GM23338 (cell line): ENCODE measurements around the gene FRMD4A. TPM values are rescaled to one million over a fixed set of nuclear protein-coding genes. Genes with fewer than 3 reads are reported as not detected.

Source experiments
- ATAC-seq: fragments of 200-7000 bp; cut with Tn5 transposase; 3 replicates; pipeline ENCODE4 v1.9.1; 2020
- DNase-seq: peaks from one replicate; pipeline ENCODE4 v3.0.0-alpha.2; 2015; ENCODE audit warnings: low spot score
- H2AFZ ChIP-seq: fragments of 200-600 bp; sonication (generic); 2 replicates; pipeline ENCODE4 v1.8.0; 2016; ENCODE audit warnings: antibody characterized with exemption, mild to moderate bottlenecking, moderate library complexity
- H3F3A ChIP-seq: fragments of 200-600 bp; sonication (generic); replicated peaks from 2 replicates; pipeline ENCODE4 v1.8.0; 2017; ENCODE audit warnings: antibody characterized with exemption, mixed run types, low read depth
- H3K27ac ChIP-seq: fragments of 200-600 bp; sonication (generic); 2 replicates; pipeline ENCODE4 v1.6.1; 2016; ENCODE audit warnings: low read depth
- H3K27me3 ChIP-seq: fragments of 200-600 bp; sonication (generic); 2 replicates; pipeline ENCODE4 v1.8.0; 2016; ENCODE audit warnings: mild to moderate bottlenecking, mixed run types, moderate library complexity; ENCODE audit not compliant: insufficient read depth
- H3K36me3 ChIP-seq: fragments of 200-600 bp; sonication (generic); 2 replicates; pipeline ENCODE4 v1.8.0; 2016; ENCODE audit warnings: mild to moderate bottlenecking; ENCODE audit not compliant: insufficient read depth
- H3K4me1 ChIP-seq: fragments of 200-600 bp; sonication (generic); 2 replicates; pipeline ENCODE4 v1.8.0; 2016; ENCODE audit warnings: mild to moderate bottlenecking, moderate library complexity; ENCODE audit not compliant: insufficient read depth
- H3K4me2 ChIP-seq: fragments of 200-600 bp; sonication (generic); 2 replicates; pipeline ENCODE4 v1.7.1; 2017; ENCODE audit warnings: mixed run types
- H3K4me3 ChIP-seq: fragments of 200-600 bp; sonication (generic); 2 replicates; pipeline ENCODE4 v1.6.1; 2016; ENCODE audit warnings: mixed run types
- H3K79me2 ChIP-seq: fragments of 200-600 bp; sonication (generic); replicated peaks from 2 replicates; pipeline ENCODE4 v1.8.0; 2017; ENCODE audit warnings: mild to moderate bottlenecking; ENCODE audit not compliant: insufficient read depth
- H3K9me2 ChIP-seq: fragments of 200-600 bp; sonication (generic); 2 replicates; pipeline ENCODE4 v1.8.0; 2017; ENCODE audit not compliant: insufficient read depth
- H4K20me1 ChIP-seq: fragments of 200-600 bp; sonication (generic); replicated peaks from 2 replicates; pipeline ENCODE4 v1.8.0; 2017; ENCODE audit warnings: mild to moderate bottlenecking; ENCODE audit not compliant: insufficient read depth
- H3K27ac Mint-ChIP-seq: 2 replicates; pipeline ENCODE4 v1.8.0; 2020; ENCODE audit warnings: inconsistent platforms, mild to moderate bottlenecking, moderate library complexity, mixed read lengths
- H3K27me3 Mint-ChIP-seq: 3 replicates; pipeline ENCODE4 v1.8.0; 2022; ENCODE audit warnings: low read depth, mild to moderate bottlenecking, moderate library complexity, mixed read lengths, inconsistent platforms; ENCODE audit not compliant: insufficient read depth, poor library complexity
- H3K36me3 Mint-ChIP-seq: 3 replicates; pipeline ENCODE4 v1.8.0; 2021; ENCODE audit warnings: low read depth, mild to moderate bottlenecking, inconsistent platforms, moderate library complexity, mixed read lengths
- H3K4me1 Mint-ChIP-seq: 3 replicates; pipeline ENCODE4 v1.8.0; 2020; ENCODE audit warnings: mild to moderate bottlenecking, inconsistent platforms, mixed read lengths
- H3K4me3 Mint-ChIP-seq: 3 replicates; pipeline ENCODE4 v1.8.0; 2021; ENCODE audit warnings: moderate library complexity, mild to moderate bottlenecking, inconsistent platforms, mixed read lengths
- H3K9me3 Mint-ChIP-seq: 3 replicates; pipeline ENCODE4 v1.8.0; 2020; ENCODE audit warnings: moderate library complexity, mild to moderate bottlenecking, inconsistent platforms, mixed read lengths
- EZH2 ChIP-seq: fragments of 200-600 bp; sonication (generic); IDR thresholded peaks from one replicate; pipeline ENCODE4 v1.8.0; 2017; ENCODE audit warnings: antibody characterized with exemption, mild to moderate bottlenecking, low read depth; ENCODE audit not compliant: unreplicated experiment
- POLR2AphosphoS5 ChIP-seq: IDR thresholded peaks from 2 replicates; pipeline ENCODE4 v1.6.1; 2016; ENCODE audit warnings: antibody characterized with exemption, low read depth
- STAT1 ChIP-seq: IDR thresholded peaks from one replicate; pipeline ENCODE4 v1.6.1; 2016; ENCODE audit warnings: antibody characterized with exemption; ENCODE audit not compliant: unreplicated experiment
- ZNF114 ChIP-seq: fragments of 250-450 bp; sonication (Bioruptor Pico); IDR thresholded peaks from 2 replicates; pipeline ENCODE4 v1.5.0; 2020; ENCODE audit warnings: mild to moderate bottlenecking, moderate library complexity
- ZNF331 ChIP-seq: fragments of 250-450 bp; sonication (Bioruptor Pico); IDR thresholded peaks from 2 replicates; pipeline ENCODE4 v1.5.0; 2020; ENCODE audit warnings: low read depth, mild to moderate bottlenecking, moderate library complexity
- polyA plus RNA-seq: library from polyadenylated mRNA; unstranded; fragments of >200 nt; fragmentation: Nextera tagmentation; extraction: Ambion mirVana; gene quantifications from 2 replicates; pipeline ENCODE4 v1.2.1, GENCODE V29; 2016
- total RNA-seq: library from RNA; depleted of rRNA; stranded (reverse); fragments of >200 nt; shearing (Covaris generic); gene quantifications from 2 replicates; pipeline ENCODE4 v1.2.3, GENCODE V29; 2014
- TF ChIP-seq, protein P1 (sequence below): IDR thresholded peaks from one replicate; pipeline ENCODE4 v1.6.1; 2018; ENCODE audit warnings: antibody characterized with exemption; ENCODE audit not compliant: unreplicated experiment
- TF ChIP-seq, protein P2 (sequence below), 2 experiments: fragments of 200-600 bp in 1 of 2; sonication (generic) in 1 of 2; conservative IDR thresholded peaks; 2 replicates each; pipeline versions ENCODE4 v1.5.1 to v1.6.1; 2016 to 2017; ENCODE audit warnings: antibody characterized with exemption in 2 of 2, low read depth in 2 of 2, mild to moderate bottlenecking in 2 of 2, moderate library complexity in 1 of 2
- TF ChIP-seq, protein P3 (sequence below): IDR thresholded peaks from 2 replicates; pipeline ENCODE4 v1.6.1; 2016; ENCODE audit warnings: antibody characterized with exemption

The FRMD4A gene
- total and polyA plus RNA-seq, 2 experiments from 2014 or later, result 14.0 to 20.1 TPM

DNA sequence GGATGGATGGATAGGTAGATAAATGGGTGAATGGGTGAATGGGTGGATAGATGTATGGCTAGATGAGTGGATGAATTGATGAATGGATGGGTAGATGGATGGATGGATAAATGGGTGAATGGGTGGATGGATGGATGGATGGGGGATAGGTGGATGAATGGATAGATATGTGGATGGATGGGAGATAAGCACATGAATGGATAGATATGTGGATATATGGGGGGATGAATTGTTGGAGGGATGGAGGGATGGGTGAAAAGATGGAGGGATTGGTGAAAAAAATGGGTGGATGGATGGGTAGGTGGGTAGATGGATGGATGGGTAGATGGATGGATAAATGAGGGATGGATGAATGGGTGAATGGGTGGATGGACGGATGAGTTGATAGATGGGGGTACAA, 196.4 kb downstream of the FRMD4A start (continued):
- TF ChIP-seq, protein P1, sequence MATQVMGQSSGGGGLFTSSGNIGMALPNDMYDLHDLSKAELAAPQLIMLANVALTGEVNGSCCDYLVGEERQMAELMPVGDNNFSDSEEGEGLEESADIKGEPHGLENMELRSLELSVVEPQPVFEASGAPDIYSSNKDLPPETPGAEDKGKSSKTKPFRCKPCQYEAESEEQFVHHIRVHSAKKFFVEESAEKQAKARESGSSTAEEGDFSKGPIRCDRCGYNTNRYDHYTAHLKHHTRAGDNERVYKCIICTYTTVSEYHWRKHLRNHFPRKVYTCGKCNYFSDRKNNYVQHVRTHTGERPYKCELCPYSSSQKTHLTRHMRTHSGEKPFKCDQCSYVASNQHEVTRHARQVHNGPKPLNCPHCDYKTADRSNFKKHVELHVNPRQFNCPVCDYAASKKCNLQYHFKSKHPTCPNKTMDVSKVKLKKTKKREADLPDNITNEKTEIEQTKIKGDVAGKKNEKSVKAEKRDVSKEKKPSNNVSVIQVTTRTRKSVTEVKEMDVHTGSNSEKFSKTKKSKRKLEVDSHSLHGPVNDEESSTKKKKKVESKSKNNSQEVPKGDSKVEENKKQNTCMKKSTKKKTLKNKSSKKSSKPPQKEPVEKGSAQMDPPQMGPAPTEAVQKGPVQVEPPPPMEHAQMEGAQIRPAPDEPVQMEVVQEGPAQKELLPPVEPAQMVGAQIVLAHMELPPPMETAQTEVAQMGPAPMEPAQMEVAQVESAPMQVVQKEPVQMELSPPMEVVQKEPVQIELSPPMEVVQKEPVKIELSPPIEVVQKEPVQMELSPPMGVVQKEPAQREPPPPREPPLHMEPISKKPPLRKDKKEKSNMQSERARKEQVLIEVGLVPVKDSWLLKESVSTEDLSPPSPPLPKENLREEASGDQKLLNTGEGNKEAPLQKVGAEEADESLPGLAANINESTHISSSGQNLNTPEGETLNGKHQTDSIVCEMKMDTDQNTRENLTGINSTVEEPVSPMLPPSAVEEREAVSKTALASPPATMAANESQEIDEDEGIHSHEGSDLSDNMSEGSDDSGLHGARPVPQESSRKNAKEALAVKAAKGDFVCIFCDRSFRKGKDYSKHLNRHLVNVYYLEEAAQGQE, result no peak
- TF ChIP-seq ZNF114 (CRISPR knock-in tag) (no peak), ZNF331 (CRISPR knock-in tag) (no peak), POLR2AphosphoS5 (no peak)
- TF ChIP-seq, protein P2, sequence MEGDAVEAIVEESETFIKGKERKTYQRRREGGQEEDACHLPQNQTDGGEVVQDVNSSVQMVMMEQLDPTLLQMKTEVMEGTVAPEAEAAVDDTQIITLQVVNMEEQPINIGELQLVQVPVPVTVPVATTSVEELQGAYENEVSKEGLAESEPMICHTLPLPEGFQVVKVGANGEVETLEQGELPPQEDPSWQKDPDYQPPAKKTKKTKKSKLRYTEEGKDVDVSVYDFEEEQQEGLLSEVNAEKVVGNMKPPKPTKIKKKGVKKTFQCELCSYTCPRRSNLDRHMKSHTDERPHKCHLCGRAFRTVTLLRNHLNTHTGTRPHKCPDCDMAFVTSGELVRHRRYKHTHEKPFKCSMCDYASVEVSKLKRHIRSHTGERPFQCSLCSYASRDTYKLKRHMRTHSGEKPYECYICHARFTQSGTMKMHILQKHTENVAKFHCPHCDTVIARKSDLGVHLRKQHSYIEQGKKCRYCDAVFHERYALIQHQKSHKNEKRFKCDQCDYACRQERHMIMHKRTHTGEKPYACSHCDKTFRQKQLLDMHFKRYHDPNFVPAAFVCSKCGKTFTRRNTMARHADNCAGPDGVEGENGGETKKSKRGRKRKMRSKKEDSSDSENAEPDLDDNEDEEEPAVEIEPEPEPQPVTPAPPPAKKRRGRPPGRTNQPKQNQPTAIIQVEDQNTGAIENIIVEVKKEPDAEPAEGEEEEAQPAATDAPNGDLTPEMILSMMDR (conservative IDR thresholded peaks at IDR 0.05; ENCODE audit: low read depth in 2 of 2), result no peak

DNA sequence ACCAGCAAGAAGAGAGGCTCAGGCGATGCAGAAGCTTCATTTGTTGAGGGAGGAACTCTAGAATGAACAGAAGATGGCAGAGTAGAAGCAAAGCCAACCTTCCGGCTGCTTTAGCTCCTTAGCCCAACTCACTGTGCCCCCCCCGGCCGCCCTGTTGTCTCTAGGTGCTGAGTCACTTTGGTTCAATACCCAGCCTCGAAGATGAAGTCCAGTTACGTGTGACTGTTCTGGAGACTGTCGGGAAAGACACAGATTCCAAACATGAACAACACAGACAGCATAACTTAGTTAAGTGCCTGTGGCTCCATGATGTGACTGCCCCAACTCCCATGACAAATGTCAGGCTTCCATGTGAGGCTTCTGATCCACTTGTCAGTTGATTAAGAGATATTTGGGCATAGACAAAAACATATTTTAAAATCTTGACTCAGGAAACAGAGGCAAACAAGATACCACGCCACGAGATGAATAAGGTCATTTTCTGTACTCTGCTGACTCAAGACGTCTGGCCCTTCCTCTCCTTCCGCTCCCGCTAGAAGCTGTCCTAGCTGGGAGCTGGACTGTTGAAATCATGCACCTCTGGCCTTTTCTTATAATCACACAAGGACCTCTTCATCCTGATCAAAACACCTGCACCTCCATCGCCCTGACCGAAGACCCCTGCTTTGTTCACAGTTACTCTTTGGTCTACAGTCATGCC, 199.3 kb downstream of the FRMD4A start:
- no peaks in the 10 kb centered on the region for H3K36me3 Mint-ChIP-seq
- H3F3A ChIP-seq, result no peaks in the 10 kb centered on the region
- no peaks in the 10 kb centered on the region for H3K79me2 ChIP-seq
- H3K9me3 Mint-ChIP-seq, result no peaks in the 10 kb centered on the region
- no peak overlapping the region for H3K27ac ChIP-seq
- H3K27ac Mint-ChIP-seq, result no peak overlapping the region
- H3K4me1 ChIP-seq, result peaks cover 5% of the 10 kb centered on the region; the same call in 1 of the 2 replicates
- no peak overlapping the region for H3K4me3 Mint-ChIP-seq
- H4K20me1 ChIP-seq, result no peaks in the 10 kb centered on the region
- DNase-seq, result no peak
- no peak overlapping the region for H2AFZ ChIP-seq
- H3K27me3 Mint-ChIP-seq, result peaks cover 3% of the 10 kb centered on the region
- no peak for ATAC-seq
- no peaks in the 10 kb centered on the region for H3K27me3 ChIP-seq
- H3K4me1 Mint-ChIP-seq, result peaks cover 22% of the 10 kb centered on the region
- H3K4me3 ChIP-seq, result no peak overlapping the region
- H3K4me2 ChIP-seq, result no peak overlapping the region
- H3K36me3 ChIP-seq, result no peaks in the 10 kb centered on the region
- H3K9me2 ChIP-seq, result 0 out of 2 replicates have a peak, but pooled peaks cover 4% of the 10 kb centered on the region
- TF ChIP-seq, protein P3, sequence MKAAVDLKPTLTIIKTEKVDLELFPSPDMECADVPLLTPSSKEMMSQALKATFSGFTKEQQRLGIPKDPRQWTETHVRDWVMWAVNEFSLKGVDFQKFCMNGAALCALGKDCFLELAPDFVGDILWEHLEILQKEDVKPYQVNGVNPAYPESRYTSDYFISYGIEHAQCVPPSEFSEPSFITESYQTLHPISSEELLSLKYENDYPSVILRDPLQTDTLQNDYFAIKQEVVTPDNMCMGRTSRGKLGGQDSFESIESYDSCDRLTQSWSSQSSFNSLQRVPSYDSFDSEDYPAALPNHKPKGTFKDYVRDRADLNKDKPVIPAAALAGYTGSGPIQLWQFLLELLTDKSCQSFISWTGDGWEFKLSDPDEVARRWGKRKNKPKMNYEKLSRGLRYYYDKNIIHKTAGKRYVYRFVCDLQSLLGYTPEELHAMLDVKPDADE, result no peak
- TF ChIP-seq ZNF331 (CRISPR knock-in tag), result no peak
- TF ChIP-seq STAT1, result no peak
- TF ChIP-seq, protein P1, result no peak
- no peak for TF ChIP-seq POLR2AphosphoS5
- TF ChIP-seq EZH2, result no peak
- TF ChIP-seq, protein P2 (conservative IDR thresholded peaks at IDR 0.05; ENCODE audit: low read depth in 2 of 2), result no peak
